22Rv1 (cell line): ENCODE results near the gene ARSG.

Source experiments
- CTCF ChIP-seq: fragments of 450-650 bp; IDR thresholded peaks from 2 replicates; pipeline ENCODE4 v1.5.1; 2017; ENCODE audit warnings: mild to moderate bottlenecking
- ZFX ChIP-seq: fragments of 450-650 bp; IDR thresholded peaks from 2 replicates; pipeline ENCODE4 v1.6.1; 2017; ENCODE audit warnings: antibody characterized with exemption, borderline replicate concordance

DNA sequence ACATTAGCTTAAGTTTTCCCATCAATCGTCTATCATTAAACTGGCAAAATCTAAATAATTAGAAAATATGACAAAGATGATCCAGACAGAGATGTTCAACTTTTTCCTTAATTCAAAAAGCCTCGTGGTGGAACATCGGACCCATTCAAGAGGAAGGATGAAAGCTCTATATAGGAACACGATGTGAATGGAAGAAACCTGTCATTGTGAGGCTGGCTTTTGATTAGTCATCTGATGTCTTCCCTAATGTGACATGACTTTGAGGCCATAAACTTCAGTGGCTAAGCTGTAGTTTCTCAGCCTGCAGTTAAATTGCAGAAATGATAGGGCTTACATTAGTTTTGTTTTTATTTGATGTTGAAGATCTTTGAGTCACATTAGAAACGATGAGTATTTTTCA is 42.4 kb upstream of the ARSG start:
- no peak for TF ChIP-seq CTCF
- TF ChIP-seq ZFX: no peak
